ENCODE data around the gene CENPB. TPM values are rescaled to one million over a fixed set of nuclear protein-coding genes. Genes with fewer than 3 reads are reported as not detected.
A peak's percentile ranks its signal among the peaks of the same experiment; 100 is the strongest.

CENPB gene
- total and polyA plus RNA-seq, 8 donors, result 30.2 to 46.5 (median 39.3) TPM

DNA sequence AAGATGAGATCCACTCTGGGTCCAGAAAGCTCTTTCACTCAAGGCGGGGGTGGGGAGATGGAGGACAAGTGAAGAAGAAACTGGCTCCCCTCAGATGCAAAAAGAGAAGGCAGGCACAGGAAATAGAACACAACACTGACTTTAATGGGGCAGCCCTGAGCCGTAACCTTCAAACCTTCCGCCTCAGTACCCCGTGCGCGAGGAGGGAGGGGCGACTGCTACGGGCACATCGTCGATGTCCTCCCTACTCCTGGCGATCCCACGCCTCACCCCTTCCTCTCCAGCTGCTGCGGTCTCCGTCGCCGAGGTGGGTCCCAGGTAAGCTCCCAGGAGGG lies 9.2 kb downstream of the CENPB start:
- Histone ChIP-seq H3K27me3 (no peaks in the 10 kb centered on the region), H3K4me3 (peak overlapping the region; percentile 17 to 58 (median 46)), H3K27ac (no peak overlapping the region), H3K36me3 (no peaks in the 10 kb centered on the region), H3K4me1 (peaks cover 0 to 22% (median 4%) of the 10 kb centered on the region in 3 donors), H3K9me3 (no peaks in the 10 kb centered on the region)
- intact Hi-C loops (cut with DNase I), result no loop called here
- DNase-seq (no peak), ATAC-seq (peak in 1 of 4 donors; percentile 2), FAIRE-seq (no peak)
- WGBS, 2 donors, result 24 to 42% methylated on average over 16 of the region's 16 CpGs
- TF ChIP-seq, protein P1, sequence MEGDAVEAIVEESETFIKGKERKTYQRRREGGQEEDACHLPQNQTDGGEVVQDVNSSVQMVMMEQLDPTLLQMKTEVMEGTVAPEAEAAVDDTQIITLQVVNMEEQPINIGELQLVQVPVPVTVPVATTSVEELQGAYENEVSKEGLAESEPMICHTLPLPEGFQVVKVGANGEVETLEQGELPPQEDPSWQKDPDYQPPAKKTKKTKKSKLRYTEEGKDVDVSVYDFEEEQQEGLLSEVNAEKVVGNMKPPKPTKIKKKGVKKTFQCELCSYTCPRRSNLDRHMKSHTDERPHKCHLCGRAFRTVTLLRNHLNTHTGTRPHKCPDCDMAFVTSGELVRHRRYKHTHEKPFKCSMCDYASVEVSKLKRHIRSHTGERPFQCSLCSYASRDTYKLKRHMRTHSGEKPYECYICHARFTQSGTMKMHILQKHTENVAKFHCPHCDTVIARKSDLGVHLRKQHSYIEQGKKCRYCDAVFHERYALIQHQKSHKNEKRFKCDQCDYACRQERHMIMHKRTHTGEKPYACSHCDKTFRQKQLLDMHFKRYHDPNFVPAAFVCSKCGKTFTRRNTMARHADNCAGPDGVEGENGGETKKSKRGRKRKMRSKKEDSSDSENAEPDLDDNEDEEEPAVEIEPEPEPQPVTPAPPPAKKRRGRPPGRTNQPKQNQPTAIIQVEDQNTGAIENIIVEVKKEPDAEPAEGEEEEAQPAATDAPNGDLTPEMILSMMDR (IDR thresholded peaks at IDR 0.05), result no peak

DNA sequence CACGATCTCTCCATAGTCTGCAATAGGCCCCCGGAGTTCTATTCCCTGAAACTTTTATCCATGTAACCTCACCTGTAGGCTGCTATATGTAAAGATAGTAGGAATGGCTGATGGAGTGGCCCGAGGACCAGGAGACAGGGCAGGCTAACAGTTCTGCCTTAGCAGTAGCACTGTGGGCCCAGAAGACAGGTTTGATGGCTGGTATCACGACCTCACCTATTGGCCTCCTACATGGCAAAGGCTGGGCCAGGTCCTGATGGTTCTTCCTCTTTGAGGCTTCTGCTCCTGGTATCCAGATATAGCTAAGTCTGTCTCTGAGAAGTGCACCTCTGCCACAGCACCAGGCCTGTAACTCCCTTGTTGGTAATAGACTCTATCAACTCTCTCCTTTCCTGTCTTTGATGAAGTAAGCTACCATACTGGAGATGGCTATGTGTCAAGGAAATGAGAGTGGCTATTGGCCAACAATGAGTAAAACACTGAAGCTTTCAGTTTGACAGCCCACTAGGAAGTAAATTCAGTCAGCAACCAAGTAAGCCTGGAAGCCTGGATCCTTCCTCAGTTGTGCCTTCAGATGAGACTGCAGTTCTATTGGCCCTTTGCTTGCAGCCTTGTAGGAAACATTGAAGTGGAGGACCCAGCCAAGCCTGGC lies 11.0 kb downstream of the CENPB start:
- Histone ChIP-seq H3K27me3 (no peaks in the 10 kb centered on the region), H3K27ac (no peak overlapping the region), H3K4me3 (no peak overlapping the region), H3K9me3 (no peaks in the 10 kb centered on the region), H3K4me1 (peaks cover 0 to 11% (median 0%) of the 10 kb centered on the region in 3 donors), H3K36me3 (no peaks in the 10 kb centered on the region)
- intact Hi-C loops (cut with DNase I), result no loop called here
- WGBS, 2 donors, result 72 to 89% methylated on average over 4 of the region's 4 CpGs
- FAIRE-seq (no peak), DNase-seq (peak in 1 of 6 donors; percentile 7), ATAC-seq (no peak)
- TF ChIP-seq, protein P1 (IDR thresholded peaks at IDR 0.05), result no peak

DNA sequence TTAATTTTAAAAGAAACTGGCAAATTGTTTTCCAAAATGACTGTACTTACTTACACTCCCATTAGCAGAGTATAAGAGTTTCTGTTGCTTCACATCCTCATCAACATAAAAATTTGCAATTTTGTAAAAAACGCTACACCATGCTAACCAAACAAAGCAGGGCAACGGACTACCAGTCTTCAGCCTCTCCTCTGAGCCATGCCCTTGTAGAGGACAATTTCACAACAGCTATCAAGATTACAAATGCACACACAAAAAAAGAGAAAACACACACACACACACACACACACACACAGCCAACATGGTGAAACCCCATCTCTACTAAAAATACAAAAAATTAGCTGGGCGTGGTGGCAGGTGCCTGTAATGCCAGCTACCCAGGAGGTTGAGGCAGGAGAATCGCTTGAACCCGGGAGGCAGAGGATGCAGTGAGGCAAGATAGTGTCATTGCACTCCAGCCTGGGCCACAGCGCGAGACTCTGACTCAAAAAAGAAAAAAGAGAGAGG lies 14.9 kb downstream of the CENPB start:
- intact Hi-C loops (cut with DNase I), result no loop called here
- no peak for DNase-seq
- H3K4me1 ChIP-seq, result peaks cover 0 to 10% (median 8%) of the 10 kb centered on the region in 3 donors
- no peak overlapping the region for H3K27ac ChIP-seq
- no peaks in the 10 kb centered on the region for H3K9me3 ChIP-seq
- no peaks in the 10 kb centered on the region for H3K27me3 ChIP-seq
- no peaks in the 10 kb centered on the region for H3K36me3 ChIP-seq
- ATAC-seq, result no peak
- FAIRE-seq, result no peak
- 70 to 80% methylated on average over 7 of the region's 7 CpGs for WGBS, 2 donors
- no peak overlapping the region for H3K4me3 ChIP-seq
- TF ChIP-seq, protein P1 (IDR thresholded peaks at IDR 0.05), result no peak

DNA sequence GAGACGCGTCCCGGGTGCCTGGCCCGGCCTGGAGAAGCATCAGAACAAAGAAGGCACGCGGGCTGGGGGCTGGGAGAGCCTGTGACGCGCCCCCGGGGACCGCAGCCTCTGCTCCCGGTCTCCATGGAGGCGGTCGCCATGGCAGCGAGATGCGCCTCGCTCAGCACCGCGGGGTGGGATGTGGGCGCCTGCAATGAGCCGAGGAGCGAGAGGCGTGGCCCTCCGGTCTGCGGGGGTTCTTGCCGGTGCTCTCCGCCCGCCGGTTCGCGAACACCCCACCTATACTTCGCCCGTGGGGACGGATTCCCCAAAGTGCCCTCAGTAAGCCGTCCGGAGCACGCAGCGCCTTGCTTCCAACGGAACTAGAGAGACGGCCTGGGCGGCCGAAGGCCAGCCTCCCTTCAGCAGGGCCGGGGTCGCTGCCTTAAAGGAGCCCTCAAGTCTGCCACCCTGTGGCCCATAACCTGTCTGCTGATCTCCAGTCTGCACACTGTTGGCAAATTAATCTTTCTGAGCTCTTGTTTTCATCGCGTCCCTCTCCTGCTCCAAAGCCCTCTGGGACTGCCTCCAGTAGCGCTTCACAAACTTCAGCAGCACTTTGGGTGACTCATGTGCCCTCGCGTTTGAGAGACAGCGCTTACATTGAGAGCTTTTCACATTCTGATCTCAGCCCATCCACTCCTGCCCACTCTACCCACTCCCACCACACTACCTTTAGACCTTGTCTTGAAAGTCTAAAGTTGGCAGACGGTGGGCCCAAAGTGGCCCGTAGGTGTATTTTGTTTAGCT lies 18.0 kb downstream of the CENPB start:
- Histone ChIP-seq H3K36me3 (no peaks in the 10 kb centered on the region), H3K4me3 (peak overlapping the region; percentile 48 to 77 (median 59)), H3K9me3 (no peaks in the 10 kb centered on the region), H3K4me1 (peaks cover 0 to 10% (median 8%) of the 10 kb centered on the region in 3 donors), H3K27me3 (no peaks in the 10 kb centered on the region), H3K27ac (peak overlapping the region; percentile 73 to 82 (median 78))
- TF ChIP-seq, protein P1 (IDR thresholded peaks at IDR 0.05), result peak in 3 of 4 donors; percentile 11 to 31 (median 13)
- WGBS, 2 donors, result 3 to 4% methylated on average over 44 to 51 of the region's 51 CpGs
- intact Hi-C loops (cut with DNase I), result no loop called here
- FAIRE-seq (no peak), DNase-seq (peak; percentile 55 to 87 (median 70)), ATAC-seq (peak; percentile 55 to 75 (median 68))
